Stomach (tissue), 9 donors: ENCODE measurements around the gene MANEAL. TPM values are rescaled to one million over a fixed set of nuclear protein-coding genes. Genes with fewer than 3 reads are reported as not detected.

Source experiments
- DNase-seq, 2 donors: peaks; one replicate each; pipeline versions ENCODE4 v3.0.0 to v3.0.0-alpha.2; 2013 to 2019
- H3K27ac ChIP-seq, 5 donors: fragments of 200-600 bp in 4 of 5; sonication (generic) in 4 of 5; one replicate each; pipeline ENCODE4 v1.5.1; 2013 to 2019; ENCODE audit warnings: mild to moderate bottlenecking in 1 of 5, moderate library complexity in 1 of 5
- H3K27me3 ChIP-seq, 3 donors: fragments of 200-600 bp; sonication (generic); one replicate each; pipeline ENCODE4 v1.5.1; 2017 to 2019; ENCODE audit warnings: mixed run types in 1 of 3
- H3K36me3 ChIP-seq, 4 donors: fragments of 200-600 bp; sonication (generic); 1 replicate in 3 of 4; 2 replicates in 1 of 4; pipeline ENCODE4 v1.5.1; 2016 to 2019
- H3K4me1 ChIP-seq, 4 donors: fragments of 200-600 bp; sonication (generic); one replicate each; pipeline ENCODE4 v1.5.1; 2016 to 2019
- H3K4me3 ChIP-seq, 4 donors: fragments of 200-600 bp; sonication (generic) in 3 of 4; one replicate each; pipeline ENCODE4 v1.5.1; 2016 to 2019; ENCODE audit warnings: mild to moderate bottlenecking in 1 of 4
- H3K9me3 ChIP-seq, 4 donors: fragments of 200-600 bp; sonication (generic); one replicate each; pipeline ENCODE4 v1.5.1; 2016 to 2019
- CTCF ChIP-seq, 7 experiments: fragments of 450-650 bp in 4 of 7; fragments of 200-600 bp in 3 of 7; sonication (generic) in 3 of 7; IDR thresholded peaks; one replicate each; pipeline ENCODE4 v1.5.1; 2016 to 2019; ENCODE audit warnings: antibody characterized with exemption in 7 of 7, control low read depth in 2 of 7, mild to moderate bottlenecking in 1 of 7
- EP300 ChIP-seq: sonication (generic); formaldehyde crosslinking; IDR thresholded peaks from one replicate; pipeline ENCODE4 v1.6.1; 2017; ENCODE audit warnings: antibody characterized with exemption
- POLR2A ChIP-seq, 4 donors: fragments of 450-650 bp; IDR thresholded peaks; one replicate each; pipeline ENCODE4 v1.6.1; 2016; ENCODE audit warnings: antibody characterized with exemption in 4 of 4, control low read depth in 2 of 4, mild to moderate bottlenecking in 1 of 4, moderate library complexity in 1 of 4
- POLR2AphosphoS5 ChIP-seq, 3 donors: sonication (generic); formaldehyde crosslinking; IDR thresholded peaks; one replicate each; pipeline ENCODE4 v1.6.1; 2016; ENCODE audit warnings: antibody characterized with exemption in 3 of 3
- WGBS, 5 donors: extraction: QIAGEN DNeasy Blood & Tissue Kit in 3 of 5; methylation state at CpG; one replicate each; pipeline versions ENCODE4 v1.1.5 to v1.1.7; 2013 to 2018; 5-methylcytosine and 5-hydroxymethylcytosine counted together
- intact Hi-C: fragments of 100-400 bp; cut with DNase I; formaldehyde crosslinking; loops from one replicate; pipeline ENCODE4 v1.15.1; 2023; ENCODE audit warnings: low total_unique reads
- polyA plus RNA-seq, 3 donors: library from polyadenylated mRNA; stranded (reverse); fragments of 200-250 nt; gene quantifications; one replicate each; pipeline ENCODE4 v1.2.3, GENCODE V29; 2013
- total RNA-seq, 5 donors: library from RNA; depleted of rRNA; stranded (reverse); fragments of >200 nt; gene quantifications; one replicate each; pipeline versions ENCODE4 v1.1.0 to v1.2.3, GENCODE V29; 2014 to 2016
- donor health status: healthy with polysubstance abuse.
- donor health status: Bipolar disorder and iron deficiency.
- donor health status: healthy.

Gene MANEAL
- total and polyA plus RNA-seq, 8 donors = 1.4 to 5.8 (median 2.2) TPM; not detected in 1

- 88 to 97% (median 91%) methylated on average over 2 of the region's 2 CpGs for WGBS, 5 donors
- no peaks in the 10 kb centered on the region for H3K4me1 ChIP-seq
- no peak overlapping the region for H3K4me3 ChIP-seq
- DNase-seq = no peak
- intact Hi-C loops = no loop called here
- no peaks in the 10 kb centered on the region for H3K9me3 ChIP-seq
- no peak overlapping the region for H3K27ac ChIP-seq
- H3K27me3 ChIP-seq = no peaks in the 10 kb centered on the region
- H3K36me3 ChIP-seq = peaks cover 31 to 99% (median 96%) of the 10 kb centered on the region in 4 donors
- no peak for TF ChIP-seq CTCF (IDR thresholded peaks at IDR 0.05)
- TF ChIP-seq EP300 = no peak
- TF ChIP-seq POLR2A (IDR thresholded peaks at IDR 0.05) = no peak
- no peak for TF ChIP-seq POLR2AphosphoS5 (IDR thresholded peaks at IDR 0.05)
These were observed 30.4 kb downstream of the MANEAL start for GRCh38 chr1:37824001-37824400.

- no peaks in the 10 kb centered on the region for H3K9me3 ChIP-seq
- intact Hi-C loops = no loop called here
- TF ChIP-seq EP300 = no peak
- 69 to 85% (median 79%) methylated on average over 2 of the region's 2 CpGs for WGBS, 5 donors
- no peak for DNase-seq
- no peaks in the 10 kb centered on the region for H3K4me1 ChIP-seq
- H3K4me3 ChIP-seq = no peak overlapping the region
- H3K27ac ChIP-seq = no peak overlapping the region
- H3K27me3 ChIP-seq = no peaks in the 10 kb centered on the region
- H3K36me3 ChIP-seq = peaks cover 29 to 99% (median 97%) of the 10 kb centered on the region in 4 donors
These were observed 31.9 kb downstream of the MANEAL start for GRCh38 chr1:37825506-37825905.

GRCh38 chr1:37828410-37829074 is 34.9 kb downstream of the MANEAL start:
- TF ChIP-seq EP300 (no peak), CTCF (IDR thresholded peaks at IDR 0.05) (no peak), POLR2AphosphoS5 (IDR thresholded peaks at IDR 0.05) (no peak), POLR2A (IDR thresholded peaks at IDR 0.05) (no peak)
- Histone ChIP-seq H3K4me3 (no peak overlapping the region), H3K9me3 (no peaks in the 10 kb centered on the region), H3K36me3 (peaks cover 7 to 98% (median 96%) of the 10 kb centered on the region in 4 donors), H3K27me3 (no peaks in the 10 kb centered on the region), H3K27ac (no peak overlapping the region), H3K4me1 (no peaks in the 10 kb centered on the region)
- intact Hi-C loops = no loop called here
- WGBS, 5 donors = 85 to 95% (median 91%) methylated on average over 12 of the region's 12 CpGs
- no peak for DNase-seq

GRCh38 chr1:37831109-37831508 is 37.5 kb downstream of the MANEAL start:
- Histone ChIP-seq H3K36me3 (peaks cover 27 to 100% (median 98%) of the 10 kb centered on the region in 4 donors), H3K9me3 (no peaks in the 10 kb centered on the region), H3K27ac (no peak overlapping the region), H3K4me3 (no peak overlapping the region), H3K4me1 (no peaks in the 10 kb centered on the region), H3K27me3 (no peaks in the 10 kb centered on the region)
- no peak for DNase-seq
- intact Hi-C loops = no loop called here
- no peak for TF ChIP-seq POLR2A (IDR thresholded peaks at IDR 0.05)
- no peak for TF ChIP-seq CTCF (IDR thresholded peaks at IDR 0.05)
- TF ChIP-seq POLR2AphosphoS5 (IDR thresholded peaks at IDR 0.05) = no peak
- no peak for TF ChIP-seq EP300
- 91 to 98% (median 95%) methylated on average over 4 of the region's 4 CpGs for WGBS, 5 donors

- TF ChIP-seq POLR2A (IDR thresholded peaks at IDR 0.05) (no peak), POLR2AphosphoS5 (IDR thresholded peaks at IDR 0.05) (no peak), EP300 (no peak)
- Histone ChIP-seq H3K36me3 (peaks cover 28 to 100% (median 98%) of the 10 kb centered on the region in 4 donors), H3K9me3 (no peaks in the 10 kb centered on the region), H3K4me1 (no peaks in the 10 kb centered on the region), H3K27ac (no peak overlapping the region), H3K27me3 (no peaks in the 10 kb centered on the region), H3K4me3 (no peak overlapping the region)
- DNase-seq = peak in 1 of 2 donors; percentile 22
- intact Hi-C loops = no loop called here
- 22 to 71% (median 54%) methylated on average over 2 of the region's 2 CpGs for WGBS, 5 donors
These were observed 38.2 kb downstream of the MANEAL start for GRCh38 chr1:37831809-37832208.
